Measurements from ENCODE around the gene UGT1A8. TPM values are rescaled to one million over a fixed set of nuclear protein-coding genes. Genes with fewer than 3 reads are reported as not detected.

UGT1A8 gene
- total and polyA plus RNA-seq, 9 of the 15 experiments (the other 6 are each of a cell fraction or from before 2014, with no cell fraction given) = 0.04 TPM; not detected in 8

- TF ChIP-seq WHSC1 (IDR thresholded peaks at IDR 0.05; ENCODE audit: low read length) (no peak), CBX8 (IDR thresholded peaks at IDR 0.05; ENCODE audit: borderline replicate concordance, extremely low read depth, low read depth, low read length, poor library complexity, severe bottlenecking) (no peak), MLLT1 (IDR thresholded peaks at IDR 0.05) (no peak), DACH1 (IDR thresholded peaks at IDR 0.05; ENCODE audit: partially characterized antibody) (no peak), GABPB2 (CRISPR knock-in tag; conservative IDR thresholded peaks at IDR 0.05) (no peak), GABPB1 (CRISPR knock-in tag; IDR thresholded peaks at IDR 0.05) (no peak), ZBTB43 (CRISPR knock-in tag; IDR thresholded peaks at IDR 0.05) (no peak), KLF16 (IDR thresholded peaks at IDR 0.05) (no peak), POLR2G (IDR thresholded peaks at IDR 0.05; ENCODE audit: low read depth, low read length) (no peak)
Measured at GRCh38 chr2:233758141-233758540, 140.7 kb downstream of the UGT1A8 start (continued).

GRCh38 chr2:233758849-233759248 is 141.4 kb downstream of the UGT1A8 start:
- POLR2A ChIA-PET = no interaction called here
- no peak overlapping the region for H3K27ac ChIP-seq (ENCODE audit: extremely low read depth, low read depth, low read length)
- CTCF ChIA-PET (ENCODE audit: low intra/inter-chr PET ratio) = no interaction called here
- H2AFZ ChIP-seq (ENCODE audit: low read depth, low read length) = no peak overlapping the region
- FAIRE-seq (no peak), ATAC-seq (no peak), DNase-seq (ENCODE audit: extremely low read depth in 1 of 4, low spot score in 3 of 4) (no peak)
- WGBS (ENCODE audit: insufficient coverage, low coverage, missing lambda C conversion rate) = 0% methylated on average over 2 of the region's 2 CpGs
- no peaks in the 10 kb centered on the region for H3K36me3 ChIP-seq (ENCODE audit: control insufficient read depth, insufficient read depth, low read length)
- no peak overlapping the region for H3K9ac ChIP-seq (ENCODE audit: insufficient read depth in 1 of 2, low read depth in 2 of 2, low read length in 2 of 2)
- no peaks in the 10 kb centered on the region for H3K79me2 ChIP-seq (ENCODE audit: control insufficient read depth, insufficient read depth, low read length)
- peaks cover 0 to 5% of the 10 kb centered on the region in 2 experiments; a peak in 2 of 5 replicates for H3K4me1 ChIP-seq (replicated peaks in 1 of 2; ENCODE audit: control insufficient read depth in 2 of 2, insufficient read depth in 2 of 2, low read length in 2 of 2)
- peaks cover 0 to 17% of the 10 kb centered on the region in 2 experiments; a peak in 2 of 5 replicates for H3K27me3 ChIP-seq (ENCODE audit: control insufficient read depth in 2 of 2, insufficient read depth in 2 of 2, low read length in 2 of 2)
- H4K20me1 ChIP-seq (replicated peaks; ENCODE audit: control insufficient read depth, insufficient read depth, low read length) = no peaks in the 10 kb centered on the region
- in situ Hi-C loops (cut with MboI) (no loop called here), intact Hi-C loops (cut with micrococcal nuclease) (no loop called here)
- no peaks in the 10 kb centered on the region for H3K9me1 ChIP-seq (ENCODE audit: control insufficient read depth, insufficient read depth, low read length)
- no peaks in the 10 kb centered on the region for H3K9me3 ChIP-seq (replicated peaks; ENCODE audit: control insufficient read depth, insufficient read depth, low read depth, low read length)
- no TSS peak for BruUV-seq (replicated peaks)
- no peak overlapping the region for H3K4me2 ChIP-seq (ENCODE audit: insufficient read depth, low read length)
- no peak overlapping the region for H3K4me3 ChIP-seq
- TF ChIP-seq HNRNPUL1 (IDR thresholded peaks at IDR 0.05; ENCODE audit: low read length) = no peak
- TF ChIP-seq SRSF9 (IDR thresholded peaks at IDR 0.05; ENCODE audit: borderline replicate concordance, low read depth, low read length) = no peak
- no peak for TF ChIP-seq SETDB1 (IDR thresholded peaks at IDR 0.05; ENCODE audit: low read length)
- TF ChIP-seq, protein P1, sequence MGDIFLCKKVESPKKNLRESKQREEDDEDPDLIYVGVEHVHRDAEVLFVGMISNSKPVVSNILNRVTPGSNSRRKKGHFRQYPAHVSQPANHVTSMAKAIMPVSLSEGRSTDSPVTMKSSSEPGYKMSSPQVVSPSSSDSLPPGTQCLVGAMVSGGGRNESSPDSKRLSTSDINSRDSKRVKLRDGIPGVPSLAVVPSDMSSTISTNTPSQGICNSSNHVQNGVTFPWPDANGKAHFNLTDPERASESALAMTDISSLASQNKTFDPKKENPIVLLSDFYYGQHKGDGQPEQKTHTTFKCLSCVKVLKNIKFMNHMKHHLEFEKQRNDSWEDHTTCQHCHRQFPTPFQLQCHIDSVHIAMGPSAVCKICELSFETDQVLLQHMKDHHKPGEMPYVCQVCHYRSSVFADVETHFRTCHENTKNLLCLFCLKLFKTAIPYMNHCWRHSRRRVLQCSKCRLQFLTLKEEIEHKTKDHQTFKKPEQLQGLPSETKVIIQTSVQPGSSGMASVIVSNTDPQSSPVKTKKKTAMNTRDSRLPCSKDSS (IDR thresholded peaks at IDR 0.05; ENCODE audit: low read depth, partially characterized antibody) = no peak
- no peak for TF ChIP-seq RFX5 (IDR thresholded peaks at IDR 0.05; ENCODE audit: low read depth, low read length)
- TF ChIP-seq ZFPM2 (CRISPR knock-in tag; IDR thresholded peaks at IDR 0.05) = no peak
- no peak for TF ChIP-seq GABPA (tag; conservative IDR thresholded peaks at IDR 0.05; ENCODE audit: low read depth)
- no peak for TF ChIP-seq NFRKB (IDR thresholded peaks at IDR 0.05; ENCODE audit: low read depth)
